GM12892 (cell line): ENCODE data around the gene XYLT1.

Experiments
- POLR2A ChIP-seq: IDR thresholded peaks from 2 replicates; pipeline ENCODE4 v1.6.1; 2011; ENCODE audit warnings: low read depth, low read length, control low read depth
- POLR2AphosphoS5 ChIP-seq: IDR thresholded peaks from 2 replicates; pipeline ENCODE4 v1.6.1; 2011; ENCODE audit warnings: low read depth, low read length, control low read depth
- TAF1 ChIP-seq: IDR thresholded peaks from 2 replicates; pipeline ENCODE4 v1.6.1; 2011; ENCODE audit warnings: low read depth, mild to moderate bottlenecking, control low read depth, low read length, borderline replicate concordance

DNA sequence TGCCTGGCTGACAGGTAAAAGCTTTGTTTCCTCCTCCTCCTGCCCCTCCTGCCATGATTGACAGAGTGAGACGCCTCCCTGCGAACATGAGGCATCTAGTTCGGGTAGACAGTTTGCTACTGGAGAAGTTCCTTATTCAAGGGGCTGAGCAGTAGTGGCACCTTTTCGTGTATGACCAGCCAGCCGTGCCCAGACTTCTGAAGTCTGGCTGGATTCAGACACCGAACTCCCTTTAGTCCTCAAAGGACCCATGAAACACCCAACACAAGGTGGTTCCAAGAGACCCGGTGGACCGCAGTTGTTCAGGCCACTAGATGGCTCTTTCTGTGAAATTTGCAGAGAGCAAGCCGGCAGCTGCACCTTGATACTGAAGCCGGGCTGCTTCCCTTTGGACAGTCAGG is 192.8 kb downstream of the XYLT1 start:
- TF ChIP-seq POLR2AphosphoS5, result no peak
- TF ChIP-seq TAF1, result no peak
- no peak for TF ChIP-seq POLR2A
